ENCODE results near the gene PRDX5.

The PRDX5 gene

GRCh38 chr11:64292460-64293254 is 25.3 kb upstream of the PRDX5 start:
- no peak for TF ChIP-seq REPIN1 (tag by site-specific recombination; IDR thresholded peaks at IDR 0.05; ENCODE audit: low read depth)
- no peak for TF ChIP-seq BCL11B (tag by site-specific recombination; IDR thresholded peaks at IDR 0.05; ENCODE audit: low read depth)
- no peak for TF ChIP-seq ZNF404 (tag by site-specific recombination; IDR thresholded peaks at IDR 0.05)
- TF ChIP-seq SALL2 (tag by site-specific recombination; IDR thresholded peaks at IDR 0.05; ENCODE audit: borderline replicate concordance) = no peak
- TF ChIP-seq PRDM6 (tag by site-specific recombination; IDR thresholded peaks at IDR 0.05) = no peak
- TF ChIP-seq ZNF654 (tag by site-specific recombination; IDR thresholded peaks at IDR 0.05; ENCODE audit: low read depth) = no peak
- no peak for TF ChIP-seq PATZ1 (tag by site-specific recombination; IDR thresholded peaks at IDR 0.05)
- no peak for TF ChIP-seq ZNF140 (tag by site-specific recombination; IDR thresholded peaks at IDR 0.05)
- TF ChIP-seq ZBTB48 (tag by site-specific recombination; IDR thresholded peaks at IDR 0.05) = no peak
- TF ChIP-seq GLIS2 (tag by site-specific recombination; IDR thresholded peaks at IDR 0.05) = no peak
- TF ChIP-seq KLF10 (tag by site-specific recombination; IDR thresholded peaks at IDR 0.05) = no peak
- TF ChIP-seq PRDM2 (tag by site-specific recombination; IDR thresholded peaks at IDR 0.05; ENCODE audit: borderline replicate concordance) = no peak
- no peak for TF ChIP-seq HOXD13 (CRISPR knock-in tag; IDR thresholded peaks at IDR 0.05; ENCODE audit: borderline replicate concordance)
- TF ChIP-seq ZNF707 (tag by site-specific recombination; IDR thresholded peaks at IDR 0.05) = no peak
- ChIA-PET CTCF (interaction anchor here (0.6 to 1.4 kb wide), 4 partner anchors 8 to 86 kb away, joined by 3 to 6 read pairs (median 4); partner anchors contain the start of gene FERMT3), POLR2A (no interaction called here)
- no peaks in the 10 kb centered on the region for H3K4me1 ChIP-seq (ENCODE audit: control insufficient read depth, insufficient read depth, low read length)
- no peaks in the 10 kb centered on the region for H3K9me3 ChIP-seq (ENCODE audit: control insufficient read depth, insufficient read depth, low read depth, low read length)
- H3K4me3 ChIP-seq (ENCODE audit: low read depth, low read length) = no peak overlapping the region; the same call in 1 of the 2 replicates
- no peak overlapping the region for H3K27ac ChIP-seq (ENCODE audit: extremely low read depth, low read depth, low read length)
- peaks cover 0 to 15% of the 10 kb centered on the region in 2 experiments; a peak in 1 of 3 replicates for H3K36me3 ChIP-seq (ENCODE audit: control insufficient read depth in 2 of 2, insufficient read depth in 1 of 2, low read length in 2 of 2)

- Histone ChIP-seq H3K27ac (ENCODE audit: extremely low read depth, low read depth, low read length) (no peak overlapping the region), H3K4me3 (ENCODE audit: low read depth, low read length) (no peak overlapping the region), H3K4me1 (ENCODE audit: control insufficient read depth, insufficient read depth, low read length) (no peaks in the 10 kb centered on the region), H3K36me3 (ENCODE audit: control insufficient read depth in 2 of 2, insufficient read depth in 1 of 2, low read length in 2 of 2) (no peaks in the 10 kb centered on the region), H3K9me3 (ENCODE audit: control insufficient read depth, insufficient read depth, low read depth, low read length) (no peaks in the 10 kb centered on the region)
- no peak for TF ChIP-seq ATF2 (tag by site-specific recombination; IDR thresholded peaks at IDR 0.05; ENCODE audit: low read depth)
- TF ChIP-seq ZSCAN23 (tag by site-specific recombination; IDR thresholded peaks at IDR 0.05) = no peak
- no peak for TF ChIP-seq ZNF837 (tag by site-specific recombination; IDR thresholded peaks at IDR 0.05)
- TF ChIP-seq HOXA7 (CRISPR knock-in tag; IDR thresholded peaks at IDR 0.05; ENCODE audit: borderline replicate concordance) = no peak
- no peak for TF ChIP-seq ZNF664 (tag by site-specific recombination; IDR thresholded peaks at IDR 0.05)
- no peak for TF ChIP-seq PRDM1 (tag by site-specific recombination; IDR thresholded peaks at IDR 0.05)
- TF ChIP-seq ZNF677 (tag by site-specific recombination; IDR thresholded peaks at IDR 0.05) = no peak
- TF ChIP-seq ZBTB21 (tag by site-specific recombination; IDR thresholded peaks at IDR 0.05) = no peak
- TF ChIP-seq ZNF335 (tag by site-specific recombination; conservative IDR thresholded peaks at IDR 0.05) = no peak
- TF ChIP-seq ZNF529 (tag by site-specific recombination; IDR thresholded peaks at IDR 0.05; ENCODE audit: insufficient replicate concordance) = no peak
- POLR2A ChIA-PET = interaction anchor here (0.7 kb wide), 3 partner anchors 27 to 95 kb away, joined by 4 to 6 read pairs (median 5); no protein-coding TSS in a partner anchor
- CTCF ChIA-PET = interaction anchor here (0.6 to 1.0 kb wide), 2 partner anchors 60 to 222 kb away, joined by 3 read pairs; no protein-coding TSS in a partner anchor
These were observed 23.1 kb upstream of the PRDX5 start for GRCh38 chr11:64294774-64295173.

Data from HEK293 (cell line).